ENCODE measurements around the gene KIAA1671. TPM values are rescaled to one million over a fixed set of nuclear protein-coding genes. Genes with fewer than 3 reads are reported as not detected.
A peak's percentile ranks its signal among the peaks of the same experiment; 100 is the strongest.

KIAA1671 gene
- polyA plus RNA-seq, 1 donor (not counting 4 experiments of a cell fraction or from before 2014, with no cell fraction given), result 17.4 TPM

- TF ChIP-seq EZH2 (IDR thresholded peaks at IDR 0.05; ENCODE audit: low read length), result no peak
- H3K27me3 ChIP-seq (ENCODE audit: control insufficient read depth, extremely low read depth, insufficient read depth, low read length), result peaks cover 19% of the 10 kb centered on the region
- no peaks in the 10 kb centered on the region for H3K4me1 ChIP-seq (ENCODE audit: control insufficient read depth, extremely low read depth, insufficient read depth, low read length)
These were observed 16.6 kb upstream of the KIAA1671 start for GRCh38 chr22:24935771-24936483.

GRCh38 chr22:24937114-24937513, 15.4 kb upstream of the KIAA1671 start:
- Histone ChIP-seq H3K79me2 (ENCODE audit: control insufficient read depth, insufficient read depth, low read length) (no peaks in the 10 kb centered on the region), H3K4me1 (ENCODE audit: control insufficient read depth, extremely low read depth, insufficient read depth, low read length) (no peaks in the 10 kb centered on the region), H3K9ac (ENCODE audit: control insufficient read depth, extremely low read depth, insufficient read depth, low read length) (no peak overlapping the region), H3K27me3 (ENCODE audit: control insufficient read depth, extremely low read depth, insufficient read depth, low read length) (peaks cover 10% of the 10 kb centered on the region), H2AFZ (ENCODE audit: control insufficient read depth, low read length) (no peak overlapping the region), H3K4me3 (ENCODE audit: control insufficient read depth in 2 of 3, extremely low read depth in 1 of 3, insufficient read depth in 2 of 3, low read depth in 1 of 3, low read length in 3 of 3) (no peak overlapping the region), H3K4me2 (ENCODE audit: control insufficient read depth, extremely low read depth, insufficient read depth, low read depth, low read length) (no peak overlapping the region), H3K36me3 (ENCODE audit: control insufficient read depth in 2 of 2, extremely low read depth in 1 of 2, insufficient read depth in 2 of 2, low read length in 2 of 2) (no peaks in the 10 kb centered on the region), H4K20me1 (ENCODE audit: control insufficient read depth, extremely low read depth, insufficient read depth, low read length) (no peaks in the 10 kb centered on the region), H3K27ac (ENCODE audit: control insufficient read depth, insufficient read depth, low read length) (no peak overlapping the region), H3K9me3 (ENCODE audit: control insufficient read depth, low read depth, low read length) (no peaks in the 10 kb centered on the region), H3K9me1 (ENCODE audit: control insufficient read depth, extremely low read depth, insufficient read depth, low read length) (no peaks in the 10 kb centered on the region)
- dilution Hi-C loops (cut with MboI; ENCODE audit: extremely low pct_ligation_motif_present, low sequenced_read_pairs), result no loop called here
- TF ChIP-seq CTCF (optimal IDR thresholded peaks at IDR 0.05 in 1 of 3, IDR thresholded peaks at IDR 0.05 in 1 of 3, conservative IDR thresholded peaks at IDR 0.05 in 1 of 3; ENCODE audit: extremely low read depth in 1 of 3, insufficient read depth in 2 of 3, low read length in 3 of 3) (peak; percentile 48 to 58 (median 48)), EZH2 (IDR thresholded peaks at IDR 0.05; ENCODE audit: low read length) (no peak)
- DNase-seq (ENCODE audit: low read depth, low spot score), result no peak
- FAIRE-seq, result peak; percentile 69

More at GRCh38 chr22:24935771-24936483, 16.6 kb upstream of the KIAA1671 start:
- H3K36me3 ChIP-seq (ENCODE audit: control insufficient read depth in 2 of 2, extremely low read depth in 1 of 2, insufficient read depth in 2 of 2, low read length in 2 of 2), result no peaks in the 10 kb centered on the region
- no peak overlapping the region for H3K4me2 ChIP-seq (ENCODE audit: control insufficient read depth, extremely low read depth, insufficient read depth, low read depth, low read length)
- no peak overlapping the region for H3K27ac ChIP-seq (ENCODE audit: control insufficient read depth, insufficient read depth, low read length)
- no peak overlapping the region for H3K4me3 ChIP-seq (ENCODE audit: control insufficient read depth in 2 of 3, extremely low read depth in 1 of 3, insufficient read depth in 2 of 3, low read depth in 1 of 3, low read length in 3 of 3)
- H3K9me1 ChIP-seq (ENCODE audit: control insufficient read depth, extremely low read depth, insufficient read depth, low read length), result no peaks in the 10 kb centered on the region
- H2AFZ ChIP-seq (ENCODE audit: control insufficient read depth, low read length), result no peak overlapping the region
- H4K20me1 ChIP-seq (ENCODE audit: control insufficient read depth, extremely low read depth, insufficient read depth, low read length), result no peaks in the 10 kb centered on the region
- FAIRE-seq, result no peak
- dilution Hi-C loops (cut with MboI; ENCODE audit: extremely low pct_ligation_motif_present, low sequenced_read_pairs), result no loop called here
- H3K9ac ChIP-seq (ENCODE audit: control insufficient read depth, extremely low read depth, insufficient read depth, low read length), result no peak overlapping the region
- no peak for DNase-seq (ENCODE audit: low read depth, low spot score)
- no peaks in the 10 kb centered on the region for H3K9me3 ChIP-seq (ENCODE audit: control insufficient read depth, low read depth, low read length)
- H3K79me2 ChIP-seq (ENCODE audit: control insufficient read depth, insufficient read depth, low read length), result no peaks in the 10 kb centered on the region

Measured in keratinocyte (primary cell).